Measurements from ENCODE around the gene UCK1. TPM values are rescaled to one million over a fixed set of nuclear protein-coding genes. Genes with fewer than 3 reads are reported as not detected.

UCK1 gene
- total RNA-seq, 1 donor from 2014 or later = 30.4 TPM

DNA sequence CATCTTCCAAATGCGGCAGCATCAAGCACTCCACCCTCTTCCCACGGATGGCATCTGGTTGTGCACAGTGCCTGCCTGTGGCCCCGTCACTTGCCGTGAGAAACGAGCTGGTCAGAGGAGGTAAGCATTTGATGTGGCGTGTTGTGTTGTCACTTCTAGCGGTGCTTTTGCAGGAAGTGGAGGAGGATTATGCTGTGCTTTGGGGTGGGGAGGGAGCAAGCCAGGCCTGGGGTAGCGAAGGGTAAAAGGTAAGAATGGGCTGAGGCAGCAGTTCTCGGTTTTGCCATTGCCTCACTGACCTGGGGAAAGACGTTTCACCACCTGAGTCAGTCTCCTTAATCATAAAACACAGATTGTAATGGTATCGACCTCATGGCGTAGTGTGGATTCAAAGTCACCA lies 30.7 kb downstream of the UCK1 start:
- intact Hi-C loops (cut with micrococcal nuclease) = no loop called here
- H3K27me3 Mint-ChIP-seq = no peaks in the 10 kb centered on the region
- DNase-seq = no peak
- CTCF ChIA-PET = interaction anchor here (0.9 kb wide), 1 partner anchor 79 kb away, joined by 3 read pairs; no protein-coding TSS in a partner anchor
- ATAC-seq (ENCODE audit: low read depth) = no peak
- POLR2A ChIA-PET = interaction anchor here (0.5 to 0.6 kb wide), 2 partner anchors 34 to 231 kb away, joined by 3 to 15 read pairs; no protein-coding TSS in a partner anchor
- peak overlapping the region; percentile 41 for H3K27ac Mint-ChIP-seq
- no peaks in the 10 kb centered on the region for H3K9me3 Mint-ChIP-seq
- H3K36me3 Mint-ChIP-seq (ENCODE audit: low read depth) = peaks cover 42% of the 10 kb centered on the region
- peak overlapping the region; percentile 7 for H3K4me3 Mint-ChIP-seq
- TF ChIP-seq, protein P1, sequence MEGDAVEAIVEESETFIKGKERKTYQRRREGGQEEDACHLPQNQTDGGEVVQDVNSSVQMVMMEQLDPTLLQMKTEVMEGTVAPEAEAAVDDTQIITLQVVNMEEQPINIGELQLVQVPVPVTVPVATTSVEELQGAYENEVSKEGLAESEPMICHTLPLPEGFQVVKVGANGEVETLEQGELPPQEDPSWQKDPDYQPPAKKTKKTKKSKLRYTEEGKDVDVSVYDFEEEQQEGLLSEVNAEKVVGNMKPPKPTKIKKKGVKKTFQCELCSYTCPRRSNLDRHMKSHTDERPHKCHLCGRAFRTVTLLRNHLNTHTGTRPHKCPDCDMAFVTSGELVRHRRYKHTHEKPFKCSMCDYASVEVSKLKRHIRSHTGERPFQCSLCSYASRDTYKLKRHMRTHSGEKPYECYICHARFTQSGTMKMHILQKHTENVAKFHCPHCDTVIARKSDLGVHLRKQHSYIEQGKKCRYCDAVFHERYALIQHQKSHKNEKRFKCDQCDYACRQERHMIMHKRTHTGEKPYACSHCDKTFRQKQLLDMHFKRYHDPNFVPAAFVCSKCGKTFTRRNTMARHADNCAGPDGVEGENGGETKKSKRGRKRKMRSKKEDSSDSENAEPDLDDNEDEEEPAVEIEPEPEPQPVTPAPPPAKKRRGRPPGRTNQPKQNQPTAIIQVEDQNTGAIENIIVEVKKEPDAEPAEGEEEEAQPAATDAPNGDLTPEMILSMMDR (IDR thresholded peaks at IDR 0.05) = no peak
- H3K4me1 Mint-ChIP-seq = peaks cover 25% of the 10 kb centered on the region

DNA sequence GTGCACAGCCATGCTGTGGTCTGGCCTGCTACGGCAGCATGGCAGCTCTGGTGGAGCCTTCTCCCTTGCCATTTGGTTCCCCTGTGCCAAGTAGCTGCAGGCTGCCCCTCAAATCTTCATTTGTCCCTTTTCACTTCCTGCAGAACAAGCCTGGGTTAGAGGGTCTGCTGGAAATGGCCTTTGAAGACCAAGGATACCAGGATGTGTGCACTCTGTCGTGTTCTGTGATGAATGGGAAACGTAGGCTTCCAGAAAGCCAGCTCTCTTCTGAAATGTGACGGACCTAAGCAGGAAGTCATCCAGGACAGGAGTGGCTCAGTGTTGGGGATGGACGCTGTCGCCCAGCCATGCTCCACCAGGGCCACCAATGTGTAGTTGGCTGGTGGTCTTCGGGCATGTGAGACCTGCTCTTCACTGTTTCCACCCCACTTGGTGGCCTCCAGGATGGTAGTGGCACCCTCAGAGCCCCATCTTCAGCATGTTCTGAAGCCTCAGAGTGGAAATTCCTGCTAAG lies 31.8 kb downstream of the UCK1 start:
- H3K27ac Mint-ChIP-seq = no peak overlapping the region
- DNase-seq (no peak), ATAC-seq (ENCODE audit: low read depth) (no peak)
- H3K36me3 Mint-ChIP-seq (ENCODE audit: low read depth) = peaks cover 51% of the 10 kb centered on the region
- peaks cover 23% of the 10 kb centered on the region for H3K4me1 Mint-ChIP-seq
- no peaks in the 10 kb centered on the region for H3K9me3 Mint-ChIP-seq
- TF ChIP-seq, protein P1 (IDR thresholded peaks at IDR 0.05) = no peak
- no peaks in the 10 kb centered on the region for H3K27me3 Mint-ChIP-seq
- ChIA-PET CTCF (interaction anchor here (1.5 kb wide), 1 partner anchor 150 kb away, joined by 3 read pairs; no protein-coding TSS in a partner anchor), POLR2A (interaction anchor here (0.5 kb wide), 1 partner anchor 370 kb away, joined by 5 read pairs; no protein-coding TSS in a partner anchor)
- intact Hi-C loops (cut with micrococcal nuclease) = no loop called here
- no peak overlapping the region for H3K4me3 Mint-ChIP-seq

DNA sequence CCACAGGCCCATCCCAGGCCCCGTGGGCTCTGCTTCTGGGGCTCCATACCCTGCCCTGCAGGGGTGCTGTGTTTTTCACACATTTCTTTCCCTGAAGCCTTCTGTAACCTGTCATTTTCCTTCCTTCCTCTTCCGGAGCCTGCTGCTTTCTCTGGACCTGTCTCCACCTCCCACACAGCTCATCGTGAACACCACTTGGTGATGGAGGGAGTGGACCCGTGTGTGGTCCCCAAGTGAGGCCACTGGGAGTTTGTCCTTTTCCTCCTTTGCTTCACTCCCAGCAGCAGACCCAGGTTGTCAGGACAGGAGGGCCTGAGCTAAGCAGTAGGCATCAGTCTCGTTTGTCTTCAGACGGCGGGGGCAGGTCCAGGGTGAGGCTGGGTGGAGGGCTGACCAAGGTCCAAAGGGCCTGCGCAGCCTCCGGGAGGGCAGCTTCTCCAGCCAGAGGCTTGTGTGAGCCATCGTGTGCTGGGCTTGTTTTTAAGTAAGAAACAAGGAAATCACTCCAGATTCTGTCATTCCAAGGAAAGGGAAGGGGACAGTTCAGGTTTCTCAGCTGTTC lies 34.1 kb downstream of the UCK1 start:
- CTCF ChIA-PET = no interaction called here
- intact Hi-C loops (cut with micrococcal nuclease) = no loop called here
- no peaks in the 10 kb centered on the region for H3K9me3 Mint-ChIP-seq
- peaks cover 8% of the 10 kb centered on the region for H3K4me1 Mint-ChIP-seq
- no peaks in the 10 kb centered on the region for H3K27me3 Mint-ChIP-seq
- H3K4me3 Mint-ChIP-seq = no peak overlapping the region
- H3K36me3 Mint-ChIP-seq (ENCODE audit: low read depth) = peaks cover 73% of the 10 kb centered on the region
- TF ChIP-seq, protein P1 (IDR thresholded peaks at IDR 0.05) = no peak
- DNase-seq (no peak), ATAC-seq (ENCODE audit: low read depth) (no peak)
- H3K27ac Mint-ChIP-seq = no peak overlapping the region
- POLR2A ChIA-PET = no interaction called here

DNA sequence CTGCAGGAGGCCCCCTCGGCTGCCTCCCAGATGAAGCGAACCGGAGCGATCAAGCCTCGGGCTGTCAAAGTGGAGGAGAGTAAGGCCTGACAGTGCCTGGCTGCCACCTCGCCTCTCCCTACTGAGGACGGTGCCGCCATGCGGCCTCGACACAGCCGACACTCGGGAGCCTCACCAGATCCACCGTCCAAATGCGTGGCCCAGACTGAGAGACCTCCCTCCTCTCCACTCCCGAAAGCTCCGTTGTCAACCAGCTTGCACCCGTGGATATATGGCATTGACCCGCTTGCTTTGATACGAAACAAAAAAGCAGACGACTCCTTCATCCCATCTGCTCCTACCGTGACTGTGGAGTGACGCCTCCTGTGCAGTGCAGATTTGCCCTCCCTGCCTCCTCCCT lies 35.3 kb downstream of the UCK1 start:
- H3K27me3 Mint-ChIP-seq = no peaks in the 10 kb centered on the region
- DNase-seq (no peak), ATAC-seq (ENCODE audit: low read depth) (no peak)
- ChIA-PET POLR2A (no interaction called here), CTCF (no interaction called here)
- peaks cover 4% of the 10 kb centered on the region for H3K4me1 Mint-ChIP-seq
- H3K9me3 Mint-ChIP-seq = no peaks in the 10 kb centered on the region
- intact Hi-C loops (cut with micrococcal nuclease) = no loop called here
- H3K4me3 Mint-ChIP-seq = no peak overlapping the region
- peaks cover 84% of the 10 kb centered on the region for H3K36me3 Mint-ChIP-seq (ENCODE audit: low read depth)
- TF ChIP-seq, protein P1 (IDR thresholded peaks at IDR 0.05) = no peak
- no peak overlapping the region for H3K27ac Mint-ChIP-seq

- Mint-ChIP-seq H3K36me3 (ENCODE audit: low read depth) (peaks cover 91% of the 10 kb centered on the region), H3K27ac (no peak overlapping the region), H3K27me3 (no peaks in the 10 kb centered on the region), H3K4me3 (no peak overlapping the region), H3K4me1 (no peaks in the 10 kb centered on the region), H3K9me3 (no peaks in the 10 kb centered on the region)
- CTCF ChIA-PET = no interaction called here
- DNase-seq (no peak), ATAC-seq (ENCODE audit: low read depth) (no peak)
- POLR2A ChIA-PET = interaction anchor here (0.6 kb wide), 1 partner anchor 37 kb away, joined by 3 read pairs; no protein-coding TSS in a partner anchor
- intact Hi-C loops (cut with micrococcal nuclease) = no loop called here
- TF ChIP-seq, protein P1 (IDR thresholded peaks at IDR 0.05) = no peak
Measured at GRCh38 chr9:131494296-131494870, 36.7 kb downstream of the UCK1 start.
